Epithelial cell of proximal tubule (primary cell): Measurements from ENCODE around the gene CHST5. TPM values are rescaled to one million over a fixed set of nuclear protein-coding genes. Genes with fewer than 3 reads are reported as not detected.

Experiments
- DNase-seq: peaks from one replicate; pipeline ENCODE4 v3.0.0-alpha.2; 2011; ENCODE audit warnings: low read depth
- H3K4me3 ChIP-seq: 2 replicates; pipeline ENCODE4 v1.5.1; 2011; ENCODE audit warnings: low read depth, mild to moderate bottlenecking, low read length
- total RNA-seq: library from RNA; depleted of rRNA; stranded (reverse); fragments of >200 nt; gene quantifications from 2 replicates; pipeline ENCODE4 v1.2.3, GENCODE V29; 2015
- TF ChIP-seq, protein P1 (sequence below): conservative IDR thresholded peaks from 2 replicates; pipeline ENCODE4 v1.5.1; 2012; ENCODE audit warnings: low read depth, mild to moderate bottlenecking, low read length

Gene CHST5
- total RNA-seq, 1 donor from 2014 or later: not detected

DNA sequence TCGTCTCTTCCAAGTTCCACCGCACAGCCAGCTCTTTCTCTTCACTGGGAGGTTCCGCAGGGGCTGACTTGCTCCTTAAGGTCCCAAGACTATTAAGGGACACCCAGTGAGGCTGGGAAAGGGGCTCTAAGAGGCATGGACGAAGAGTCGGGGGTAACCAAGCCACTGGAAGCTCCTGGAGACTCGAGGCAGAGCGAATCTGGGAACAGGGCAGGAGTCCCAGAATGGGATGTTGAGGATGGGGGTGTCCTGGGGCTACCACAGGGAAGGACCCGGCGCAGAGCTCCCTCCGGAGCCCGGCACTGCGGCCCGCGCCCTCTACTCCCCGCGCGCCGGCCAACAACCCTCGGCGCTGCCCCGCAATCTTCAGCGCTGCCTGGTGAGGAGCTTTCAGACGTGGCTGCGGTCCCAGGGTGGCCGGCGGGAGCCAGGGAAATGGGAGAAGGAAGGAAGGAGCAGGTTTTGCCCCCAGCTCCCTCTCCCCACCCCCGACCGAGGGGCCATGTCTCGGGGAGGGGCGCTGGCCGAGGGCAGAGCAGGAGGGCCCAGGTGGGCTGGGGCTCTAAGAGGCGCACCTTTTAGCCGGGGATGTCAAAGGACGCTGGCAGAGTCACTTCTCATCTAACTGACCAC lies 581 bp downstream of the CHST5 start:
- TF ChIP-seq, protein P1, sequence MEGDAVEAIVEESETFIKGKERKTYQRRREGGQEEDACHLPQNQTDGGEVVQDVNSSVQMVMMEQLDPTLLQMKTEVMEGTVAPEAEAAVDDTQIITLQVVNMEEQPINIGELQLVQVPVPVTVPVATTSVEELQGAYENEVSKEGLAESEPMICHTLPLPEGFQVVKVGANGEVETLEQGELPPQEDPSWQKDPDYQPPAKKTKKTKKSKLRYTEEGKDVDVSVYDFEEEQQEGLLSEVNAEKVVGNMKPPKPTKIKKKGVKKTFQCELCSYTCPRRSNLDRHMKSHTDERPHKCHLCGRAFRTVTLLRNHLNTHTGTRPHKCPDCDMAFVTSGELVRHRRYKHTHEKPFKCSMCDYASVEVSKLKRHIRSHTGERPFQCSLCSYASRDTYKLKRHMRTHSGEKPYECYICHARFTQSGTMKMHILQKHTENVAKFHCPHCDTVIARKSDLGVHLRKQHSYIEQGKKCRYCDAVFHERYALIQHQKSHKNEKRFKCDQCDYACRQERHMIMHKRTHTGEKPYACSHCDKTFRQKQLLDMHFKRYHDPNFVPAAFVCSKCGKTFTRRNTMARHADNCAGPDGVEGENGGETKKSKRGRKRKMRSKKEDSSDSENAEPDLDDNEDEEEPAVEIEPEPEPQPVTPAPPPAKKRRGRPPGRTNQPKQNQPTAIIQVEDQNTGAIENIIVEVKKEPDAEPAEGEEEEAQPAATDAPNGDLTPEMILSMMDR: no peak
- H3K4me3 ChIP-seq: no peak overlapping the region
- no peak for DNase-seq

DNA sequence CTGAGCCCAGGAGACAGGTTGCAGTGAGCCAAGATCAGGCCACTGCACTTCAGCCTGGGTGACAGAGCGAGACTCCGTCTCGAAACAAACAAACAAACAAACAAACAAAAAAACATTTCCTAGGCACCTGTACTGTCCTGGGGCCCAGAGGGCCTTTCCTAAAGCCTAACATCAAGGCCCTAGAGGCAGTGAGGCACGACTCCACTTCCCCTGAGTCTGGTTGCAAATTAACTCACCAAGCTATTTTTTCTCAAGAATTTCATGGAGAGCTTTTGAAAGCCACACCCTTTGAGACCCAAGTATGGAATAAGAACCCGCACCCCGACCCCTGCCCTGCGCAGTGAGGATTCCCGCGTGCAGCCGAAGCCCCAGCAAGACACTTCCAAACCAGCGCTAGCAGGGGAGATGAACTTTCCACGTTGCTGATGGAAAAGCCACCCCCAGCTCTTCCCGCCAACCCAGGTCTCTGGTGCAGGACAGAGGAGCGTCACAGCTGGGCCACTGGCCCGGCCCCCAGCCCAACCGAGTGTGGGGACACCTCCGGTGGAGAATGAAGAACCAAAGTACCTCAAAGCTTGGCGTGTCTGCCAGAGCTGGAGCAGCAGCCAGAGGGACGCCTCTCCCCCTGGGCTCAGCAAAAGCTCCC lies 1.2 kb downstream of the CHST5 start:
- TF ChIP-seq, protein P1: no peak
- no peak for DNase-seq
- no peak overlapping the region for H3K4me3 ChIP-seq

DNA sequence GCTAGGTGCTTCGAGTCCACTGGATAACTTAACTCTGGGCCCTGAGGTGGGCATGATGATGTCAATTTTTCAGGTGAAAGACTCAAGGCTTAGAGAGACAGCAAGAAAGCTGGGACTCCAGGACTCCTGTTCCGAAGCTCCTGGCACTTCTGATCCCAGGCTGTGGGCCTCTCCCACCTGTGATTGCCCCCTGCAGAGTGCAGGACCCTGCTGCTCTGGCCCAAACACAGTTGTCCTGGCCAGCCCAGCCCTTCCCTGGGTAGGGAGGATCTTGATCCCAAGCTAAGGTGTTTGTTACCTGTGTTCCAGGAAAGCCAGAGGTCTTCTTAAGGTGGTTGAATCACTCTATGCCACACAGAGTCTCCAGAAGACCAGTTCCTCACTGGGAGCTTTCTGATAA lies 3.1 kb downstream of the CHST5 start:
- no peak for DNase-seq

DNA sequence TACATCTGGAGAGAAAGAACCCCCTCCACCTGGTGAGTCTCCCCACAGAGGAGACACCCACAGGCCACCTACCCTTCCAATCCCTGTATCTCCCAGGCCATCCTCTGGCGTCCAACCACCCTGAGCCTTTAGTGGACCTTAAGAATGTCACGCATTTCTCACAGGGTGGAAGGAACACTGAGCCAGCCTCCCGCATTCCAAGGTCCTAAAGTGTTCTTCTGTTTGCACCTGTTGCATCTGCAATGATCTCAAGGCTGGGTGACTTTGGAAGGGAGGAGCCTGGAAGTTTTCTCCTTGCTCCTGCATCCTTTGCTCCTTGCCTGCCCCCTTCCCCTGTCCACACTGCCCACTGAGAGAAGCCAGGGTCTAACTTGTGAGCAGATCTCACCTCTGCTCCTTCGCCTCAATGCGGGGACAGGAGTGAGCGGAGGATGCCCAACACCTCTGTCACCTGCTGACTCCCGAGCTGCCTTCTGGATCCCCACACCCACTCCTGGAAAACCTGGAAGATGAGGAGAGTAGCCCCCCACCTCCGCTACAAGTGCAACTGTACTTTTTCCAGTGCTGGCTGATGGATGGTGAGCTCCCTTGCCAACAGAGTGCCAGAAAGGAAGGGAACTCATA lies 3.7 kb downstream of the CHST5 start:
- TF ChIP-seq, protein P1: no peak
- no peak for DNase-seq
- no peak overlapping the region for H3K4me3 ChIP-seq

More for the DNA sequence above, 3.1 kb downstream of the CHST5 start:
- H3K4me3 ChIP-seq: no peak overlapping the region
- TF ChIP-seq, protein P1: no peak

DNA sequence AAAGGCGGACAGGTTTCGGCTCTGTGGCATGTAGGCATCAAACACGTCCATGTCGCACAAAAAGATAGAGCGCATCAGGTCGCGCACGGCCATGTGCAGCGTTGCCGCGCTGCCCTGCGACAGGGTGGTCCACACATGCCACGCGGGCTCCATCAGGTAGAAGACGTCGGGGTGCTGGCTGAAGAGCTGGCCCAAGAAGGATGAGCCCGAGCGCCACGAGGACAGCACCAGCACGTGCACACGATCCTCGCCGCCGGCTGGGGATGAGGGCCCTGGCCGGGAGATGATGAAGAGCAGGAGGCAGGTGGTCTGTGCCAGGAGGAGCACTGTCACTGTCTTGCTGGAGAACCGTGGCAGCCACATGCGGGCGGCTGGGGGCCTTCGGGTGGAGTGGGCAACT lies 5.9 kb downstream of the CHST5 start:
- H3K4me3 ChIP-seq: no peak overlapping the region
- TF ChIP-seq, protein P1: no peak
- DNase-seq: no peak

DNA sequence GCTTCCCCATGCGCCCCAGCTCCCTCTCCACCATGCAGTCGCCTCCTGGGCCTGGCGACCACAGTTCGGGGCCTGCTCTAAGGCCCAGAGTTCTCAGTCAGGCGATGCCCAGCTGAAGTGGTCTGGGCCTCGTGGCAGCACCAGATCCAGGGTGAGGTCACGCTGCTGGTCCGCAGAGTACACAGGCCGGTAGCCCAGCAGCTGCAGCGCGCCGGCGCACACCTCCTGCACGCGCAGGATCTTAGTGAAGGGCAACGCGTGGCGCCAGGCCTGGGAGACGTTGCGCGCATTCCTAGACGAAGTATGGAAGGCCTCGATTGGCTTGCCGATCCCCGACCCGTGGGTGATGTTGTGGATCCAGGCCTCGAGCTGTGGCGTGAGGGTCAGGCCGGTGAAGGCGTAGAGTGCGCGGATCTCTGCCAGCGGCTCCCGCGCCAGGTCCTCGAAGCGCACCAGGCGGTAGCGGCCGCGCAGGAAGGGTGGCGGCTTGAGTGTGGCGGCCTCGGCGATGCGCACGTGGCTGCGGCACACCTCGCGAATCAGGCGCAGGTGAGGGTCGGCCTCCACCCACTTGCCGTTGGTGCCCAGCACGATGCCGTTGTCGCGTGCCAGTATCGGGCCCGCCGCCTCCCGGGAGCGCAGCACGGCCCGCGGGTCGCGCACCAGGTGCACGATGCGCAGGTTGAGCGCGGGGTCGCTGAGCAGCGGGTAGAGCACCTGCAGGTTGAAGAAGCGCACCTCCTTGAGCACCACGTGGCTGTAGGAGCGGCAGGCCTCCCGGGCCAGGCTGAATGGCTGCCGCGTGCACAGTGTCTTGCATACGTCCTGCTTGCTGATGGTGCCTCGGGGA lies 6.6 kb downstream of the CHST5 start:
- no peak for DNase-seq

More for the DNA sequence above, 6.6 kb downstream of the CHST5 start:
- no peak overlapping the region for H3K4me3 ChIP-seq
- TF ChIP-seq, protein P1: no peak
